IPS-15b (cell line): ENCODE measurements around the gene ZNF33A.
"Not testable (repeated sequence)": the region's sequence is repeated elsewhere in the genome, so short reads cannot be mapped to it uniquely, and the experiment has no call there.

Experiments
- H3K27me3 ChIP-seq: one replicate; pipeline ENCODE4 v1.6.1; 2013; ENCODE audit warnings: low read length; ENCODE audit not compliant: control insufficient read depth, insufficient read depth
- H3K36me3 ChIP-seq: one replicate; pipeline ENCODE4 v1.6.1; 2013; ENCODE audit warnings: low read length; ENCODE audit not compliant: control insufficient read depth, insufficient read depth
- H3K4me1 ChIP-seq: one replicate; pipeline ENCODE4 v1.6.1; 2013; ENCODE audit warnings: mild to moderate bottlenecking, low read length; ENCODE audit not compliant: control insufficient read depth, insufficient read depth
- H3K4me3 ChIP-seq: one replicate; pipeline ENCODE4 v1.5.1; 2013; ENCODE audit warnings: low read depth, low read length
- H3K9ac ChIP-seq: one replicate; pipeline ENCODE4 v1.6.1; 2013; ENCODE audit warnings: low read depth, mild to moderate bottlenecking, low read length
- H3K9me3 ChIP-seq: one replicate; pipeline ENCODE4 v1.6.1; 2013; ENCODE audit warnings: mild to moderate bottlenecking, low read length; ENCODE audit not compliant: control insufficient read depth, insufficient read depth

The ZNF33A gene

GRCh38 chr10:38010119-38010903 is at the start of gene ZNF33A:
Gene ZNF33A (plus strand): TSS chr10:38010675. CDS start chr10:38012342, 1,667 bp downstream.
- Histone ChIP-seq H3K27me3 (no peaks in the 10 kb centered on the region), H3K36me3 (no peaks in the 10 kb centered on the region), H3K4me3 (peak within 1 kb of the TSS; percentile 66), H3K4me1 (no peaks in the 10 kb centered on the region), H3K9ac (peak within 1 kb of the TSS; percentile 37), H3K9me3 (no peaks in the 10 kb centered on the region)

DNA sequence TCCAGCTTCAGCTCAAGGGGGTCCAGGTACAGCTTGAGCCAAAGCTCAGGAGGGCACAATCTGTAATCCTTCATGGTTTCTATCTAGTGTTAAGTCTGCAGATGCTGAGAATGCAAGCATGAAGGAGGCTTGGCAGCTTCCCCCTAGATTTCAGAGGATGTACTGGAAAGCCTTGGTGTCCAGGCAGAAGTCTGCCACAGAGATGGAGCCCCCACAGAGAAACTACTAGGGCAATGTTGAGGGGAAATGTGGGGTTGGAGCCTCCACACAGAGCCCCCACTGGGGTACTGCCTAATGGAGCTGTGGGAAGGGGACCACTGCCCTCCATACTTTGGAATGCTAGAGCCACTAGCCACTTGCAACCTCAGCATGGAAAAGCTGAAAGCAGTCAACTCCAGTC is 45.5 kb upstream of the ZNF33A start:
- Histone ChIP-seq H3K27me3 (no peaks in the 10 kb centered on the region), H3K9ac (no peak overlapping the region), H3K4me3 (no peak overlapping the region), H3K9me3 (peaks cover 22% of the 10 kb centered on the region), H3K4me1 (no peaks in the 10 kb centered on the region), H3K36me3 (no peaks in the 10 kb centered on the region)

GRCh38 chr10:37972396-37972795 is 38.1 kb upstream of the ZNF33A start:
- Histone ChIP-seq H3K4me3 (no peak overlapping the region), H3K9ac (no peak overlapping the region), H3K9me3 (peaks cover 7% of the 10 kb centered on the region), H3K4me1 (peaks cover 4% of the 10 kb centered on the region), H3K27me3 (peaks cover 4% of the 10 kb centered on the region), H3K36me3 (no peaks in the 10 kb centered on the region)

DNA sequence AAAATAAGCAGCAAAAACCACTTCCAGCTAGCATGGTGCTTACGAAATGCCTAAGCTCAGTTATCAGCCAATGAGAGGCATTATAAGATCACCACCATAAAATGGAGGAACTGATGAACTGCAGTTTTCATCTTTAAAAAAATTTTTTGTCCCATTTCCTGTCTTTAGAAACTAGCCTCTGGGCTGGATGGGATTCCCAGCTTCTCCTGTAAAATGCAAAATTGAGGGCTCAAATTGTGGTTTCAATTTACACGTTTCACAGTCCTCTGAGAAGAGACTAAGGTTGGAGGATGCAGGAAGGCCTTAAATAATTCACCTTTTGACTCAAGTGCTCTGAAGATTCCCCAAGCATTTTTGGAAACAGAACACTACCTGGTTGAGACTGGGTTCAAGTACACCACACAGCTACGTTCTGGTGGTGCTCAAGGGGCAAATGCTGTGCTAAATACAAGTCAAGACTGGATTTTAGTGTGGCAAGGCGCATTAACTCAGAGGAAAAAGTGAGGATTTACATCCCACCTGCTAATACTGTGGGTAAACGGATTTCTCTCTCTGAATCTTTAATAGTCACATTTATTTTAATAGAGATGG is 35.0 kb upstream of the ZNF33A start:
- Histone ChIP-seq H3K27me3 (peaks cover 4% of the 10 kb centered on the region), H3K9me3 (no peaks in the 10 kb centered on the region), H3K4me3 (peak overlapping the region; percentile 65), H3K36me3 (no peaks in the 10 kb centered on the region), H3K4me1 (peaks cover 4% of the 10 kb centered on the region), H3K9ac (no peak overlapping the region)

GRCh38 chr10:37976091-37976879 is 34.2 kb upstream of the ZNF33A start, which contains the start of gene ZNF25:
Gene ZNF25 (minus strand): TSS chr10:37976647. CDS start chr10:37971722, 4,925 bp downstream.
- H3K27me3 ChIP-seq = peaks cover 4% of the 10 kb centered on the region
- H3K4me3 ChIP-seq = peak within 1 kb of the TSS; percentile 65
- H3K9me3 ChIP-seq = no peaks in the 10 kb centered on the region
- H3K9ac ChIP-seq = no peak within 1 kb of the TSS
- peaks cover 4% of the 10 kb centered on the region for H3K4me1 ChIP-seq
- no peaks in the 10 kb centered on the region for H3K36me3 ChIP-seq

DNA sequence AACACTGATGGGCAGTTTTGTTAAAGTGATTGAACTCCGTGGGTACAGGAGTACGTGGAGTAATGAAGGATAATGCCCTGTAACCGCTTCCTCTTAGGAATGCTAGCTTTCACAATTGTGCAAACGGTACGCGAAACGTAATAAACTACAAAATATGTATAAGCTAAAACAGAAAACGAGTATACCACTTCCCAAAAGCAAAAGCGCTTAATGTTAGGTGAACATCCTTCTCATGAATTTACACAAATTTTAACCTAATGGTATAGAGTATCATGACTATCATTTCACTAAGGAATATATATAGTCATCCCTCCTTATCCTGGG is 33.6 kb upstream of the ZNF33A start:
- no peak overlapping the region for H3K9ac ChIP-seq

DNA sequence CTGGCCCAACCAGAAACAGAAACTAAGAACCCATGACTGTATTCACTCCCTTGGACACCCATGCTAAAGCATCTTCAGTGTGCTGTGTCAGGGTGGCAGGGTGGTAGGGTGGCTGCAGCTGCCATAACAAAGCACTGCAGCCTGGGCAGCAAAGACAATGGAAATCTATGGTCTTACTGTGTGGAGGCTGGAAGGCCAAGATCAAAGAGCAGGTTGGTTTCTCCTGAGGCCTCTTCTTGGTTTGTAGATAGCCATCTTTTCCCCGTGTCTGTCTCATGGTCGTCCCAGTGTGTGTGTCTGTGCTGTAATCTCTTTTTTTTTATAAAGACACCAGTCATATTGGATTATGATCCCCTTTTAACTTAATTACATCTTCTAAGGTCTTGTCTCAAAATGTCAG is 18.8 kb upstream of the ZNF33A start:
- no peak overlapping the region for H3K9ac ChIP-seq
- no peaks in the 10 kb centered on the region for H3K27me3 ChIP-seq
- H3K4me1 ChIP-seq = no peaks in the 10 kb centered on the region
- no peaks in the 10 kb centered on the region for H3K36me3 ChIP-seq
- peaks cover 7% of the 10 kb centered on the region for H3K9me3 ChIP-seq
- H3K4me3 ChIP-seq = no peak overlapping the region

More for the DNA sequence above, 33.6 kb upstream of the ZNF33A start:
- Histone ChIP-seq H3K4me1 (peaks cover 4% of the 10 kb centered on the region), H3K36me3 (no peaks in the 10 kb centered on the region), H3K9me3 (no peaks in the 10 kb centered on the region), H3K4me3 (peak overlapping the region; percentile 32), H3K27me3 (peaks cover 4% of the 10 kb centered on the region)

DNA sequence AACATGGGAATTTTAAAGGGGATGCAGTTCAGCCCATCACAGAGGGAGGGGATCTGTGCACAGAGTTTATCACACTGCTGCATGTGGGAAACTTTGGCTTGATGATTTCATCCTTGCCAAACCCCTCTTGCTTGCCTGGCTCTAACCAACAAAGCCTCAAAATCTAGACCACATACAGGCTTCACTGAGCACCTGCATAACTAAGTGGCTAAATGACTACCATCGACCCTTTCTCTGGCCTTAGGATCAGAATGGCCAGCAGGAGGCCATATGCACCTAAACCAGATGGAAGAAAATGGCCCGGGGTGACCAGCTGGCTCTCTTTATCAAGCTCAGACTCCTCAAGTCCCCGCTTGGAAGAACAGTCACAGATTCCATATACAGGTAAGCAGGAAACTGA is 18.4 kb upstream of the ZNF33A start:
- Histone ChIP-seq H3K4me1 (no peaks in the 10 kb centered on the region), H3K4me3 (no peak overlapping the region), H3K27me3 (no peaks in the 10 kb centered on the region), H3K9me3 (peaks cover 7% of the 10 kb centered on the region), H3K36me3 (no peaks in the 10 kb centered on the region), H3K9ac (no peak overlapping the region)

DNA sequence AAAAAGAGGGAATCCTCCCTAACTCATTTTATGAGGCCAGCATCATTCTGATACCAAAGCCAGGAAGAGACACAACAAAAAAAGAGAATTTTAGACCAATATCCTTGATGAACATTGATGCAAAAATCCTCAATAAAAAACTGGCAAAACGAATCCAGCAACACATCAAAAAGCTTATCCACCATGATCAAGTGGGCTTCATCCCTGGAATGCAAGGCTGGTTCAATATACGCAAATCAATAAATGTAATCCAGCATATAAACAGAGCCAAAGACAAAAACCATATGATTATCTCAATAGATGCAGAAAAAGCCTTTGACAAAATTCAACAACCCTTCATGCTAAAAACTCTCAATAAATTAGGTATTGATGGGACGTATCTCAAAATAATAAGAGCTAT is 11.6 kb upstream of the ZNF33A start:
- H3K9me3 ChIP-seq, H3K27me3 ChIP-seq, H3K4me3 ChIP-seq, H3K36me3 ChIP-seq, H3K4me1 ChIP-seq, H3K9ac ChIP-seq: not testable (repeated sequence)

- H3K4me1 ChIP-seq = not testable (repeated sequence)
Measured at GRCh38 chr10:38000474-38000873, 10.0 kb upstream of the ZNF33A start.

DNA sequence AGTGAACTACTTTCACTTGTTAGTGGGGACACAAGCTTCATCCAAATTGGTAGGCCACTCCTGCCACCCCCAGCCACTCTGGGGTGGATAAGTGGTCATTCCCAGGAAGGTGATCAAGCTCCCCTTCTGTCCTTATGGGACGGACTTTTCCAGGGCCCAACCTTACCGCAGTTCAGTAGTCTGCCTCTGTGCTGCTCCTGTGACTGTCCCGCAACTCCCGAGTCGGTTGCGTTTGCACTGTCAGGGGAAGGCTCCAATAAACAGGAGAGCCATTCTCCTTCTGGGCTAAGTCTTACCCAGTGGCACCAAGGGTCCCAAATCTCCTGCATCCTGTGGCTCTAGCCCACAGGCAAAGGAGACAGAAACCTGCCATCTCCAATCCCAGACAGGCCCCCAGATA is 7.4 kb upstream of the ZNF33A start:
- Histone ChIP-seq H3K4me3 (no peak overlapping the region), H3K9ac (no peak overlapping the region), H3K4me1 (no peaks in the 10 kb centered on the region), H3K9me3 (no peaks in the 10 kb centered on the region), H3K27me3 (no peaks in the 10 kb centered on the region), H3K36me3 (no peaks in the 10 kb centered on the region)

More at GRCh38 chr10:38000474-38000873, 10.0 kb upstream of the ZNF33A start:
- not testable (repeated sequence) for H3K4me3 ChIP-seq, H3K27me3 ChIP-seq, H3K9ac ChIP-seq, H3K36me3 ChIP-seq, H3K9me3 ChIP-seq
